SJCRH30 (cell line): Measurements from ENCODE around the gene E2F6. TPM values are rescaled to one million over a fixed set of nuclear protein-coding genes. Genes with fewer than 3 reads are reported as not detected.

Source experiments
- DNase-seq, 2 experiments: peaks; one replicate each; pipeline ENCODE4 v3.0.0-alpha.2; 2015 to 2020
- H3K27ac ChIP-seq: fragments of 250-450 bp; sonication (Bioruptor Pico); 2 replicates; pipeline ENCODE4 v1.5.1; 2020; ENCODE audit warnings: mild to moderate bottlenecking, moderate library complexity
- H3K27me3 ChIP-seq: fragments of 250-450 bp; sonication (Bioruptor Pico); 2 replicates; pipeline ENCODE4 v1.5.1; 2020; ENCODE audit warnings: mild to moderate bottlenecking, moderate library complexity
- H3K36me3 ChIP-seq: fragments of 250-450 bp; sonication (Bioruptor Pico); 2 replicates; pipeline ENCODE4 v1.5.1; 2020; ENCODE audit warnings: mild to moderate bottlenecking, moderate library complexity
- H3K4me1 ChIP-seq: fragments of 250-450 bp; sonication (Bioruptor Pico); 2 replicates; pipeline ENCODE4 v1.5.1; 2020; ENCODE audit warnings: mild to moderate bottlenecking, moderate library complexity
- H3K4me3 ChIP-seq: fragments of 250-450 bp; sonication (Bioruptor Pico); 2 replicates; pipeline ENCODE4 v1.5.1; 2020; ENCODE audit warnings: mild to moderate bottlenecking, moderate library complexity
- H3K9me3 ChIP-seq: fragments of 250-450 bp; sonication (Bioruptor Pico); replicated peaks from 2 replicates; pipeline ENCODE4 v1.5.1; 2020; ENCODE audit warnings: mild to moderate bottlenecking, moderate library complexity
- total RNA-seq: library from RNA; depleted of rRNA; stranded (reverse); fragments of >200 nt; shearing (Covaris generic); gene quantifications from 2 replicates; pipeline ENCODE4 v1.2.3, GENCODE V29; 2014

E2F6 gene
- total RNA-seq, 1 experiment from 2014 or later: 40.9 TPM

GRCh38 chr2:11500702-11501303, 34.8 kb upstream of the E2F6 start:
- Histone ChIP-seq H3K4me1 (peaks cover 25% of the 10 kb centered on the region), H3K4me3 (no peak overlapping the region), H3K9me3 (no peaks in the 10 kb centered on the region), H3K27me3 (no peaks in the 10 kb centered on the region; the same call in 1 of the 2 replicates), H3K36me3 (no peaks in the 10 kb centered on the region), H3K27ac (no peak overlapping the region)
- no peak for DNase-seq

- Histone ChIP-seq H3K27me3 (no peaks in the 10 kb centered on the region; the same call in 1 of the 2 replicates), H3K9me3 (no peaks in the 10 kb centered on the region), H3K27ac (no peak overlapping the region), H3K4me1 (peaks cover 18% of the 10 kb centered on the region), H3K36me3 (no peaks in the 10 kb centered on the region), H3K4me3 (no peak overlapping the region)
- DNase-seq: no peak
Observed at GRCh38 chr2:11499081-11499743, 33.3 kb upstream of the E2F6 start.

DNA sequence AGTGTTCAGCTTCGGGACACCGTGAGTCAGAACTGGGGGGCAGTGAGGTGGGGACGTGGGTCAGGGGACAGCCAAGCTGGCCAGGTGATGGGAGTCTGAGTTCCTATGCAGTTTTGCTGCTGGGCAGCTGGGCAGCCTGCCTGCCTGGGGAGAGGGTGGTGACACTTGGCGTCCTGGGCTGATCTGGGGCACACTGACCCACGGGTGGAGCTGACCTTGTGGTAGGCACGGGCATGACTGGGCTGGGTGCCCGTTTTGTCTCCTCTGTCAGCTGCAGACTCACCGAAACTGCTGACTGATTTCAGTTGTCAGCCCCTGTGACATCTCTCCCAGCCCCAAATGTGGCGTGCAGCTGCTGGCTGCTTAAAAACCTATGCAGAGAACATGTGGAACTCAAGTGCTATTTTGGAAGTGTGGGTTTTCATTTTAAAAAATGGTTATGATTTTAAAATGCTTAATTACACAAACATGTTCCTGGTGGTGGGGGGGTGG, 32.6 kb upstream of the E2F6 start:
- Histone ChIP-seq H3K27me3 (no peaks in the 10 kb centered on the region; the same call in 1 of the 2 replicates), H3K9me3 (no peaks in the 10 kb centered on the region), H3K36me3 (no peaks in the 10 kb centered on the region), H3K27ac (no peak overlapping the region), H3K4me1 (peaks cover 18% of the 10 kb centered on the region), H3K4me3 (no peak overlapping the region)
- DNase-seq: peak; percentile 49 to 61

GRCh38 chr2:11495844-11496681, 30.1 kb upstream of the E2F6 start:
- Histone ChIP-seq H3K27ac (no peak overlapping the region), H3K36me3 (no peaks in the 10 kb centered on the region), H3K4me3 (peak overlapping the region; percentile 21), H3K27me3 (no peaks in the 10 kb centered on the region; the same call in 1 of the 2 replicates), H3K4me1 (peaks cover 33% of the 10 kb centered on the region), H3K9me3 (no peaks in the 10 kb centered on the region)
- DNase-seq: no peak

- DNase-seq: no peak
- peaks cover 3% of the 10 kb centered on the region; the same call in 1 of the 2 replicates for H3K9me3 ChIP-seq
- no peak overlapping the region for H3K27ac ChIP-seq
- H3K27me3 ChIP-seq: no peaks in the 10 kb centered on the region; the same call in 1 of the 2 replicates
- no peaks in the 10 kb centered on the region for H3K36me3 ChIP-seq
- peaks cover 28% of the 10 kb centered on the region for H3K4me1 ChIP-seq
- no peak overlapping the region for H3K4me3 ChIP-seq
Observed at GRCh38 chr2:11494310-11494709, 28.3 kb upstream of the E2F6 start.

- Histone ChIP-seq H3K9me3 (peaks cover 3% of the 10 kb centered on the region; the same call in 1 of the 2 replicates), H3K27ac (no peak overlapping the region), H3K27me3 (no peaks in the 10 kb centered on the region; the same call in 1 of the 2 replicates), H3K36me3 (no peaks in the 10 kb centered on the region), H3K4me1 (peaks cover 21% of the 10 kb centered on the region), H3K4me3 (no peak overlapping the region)
- DNase-seq: no peak
Observed at GRCh38 chr2:11493282-11493681, 27.3 kb upstream of the E2F6 start.

- Histone ChIP-seq H3K36me3 (no peaks in the 10 kb centered on the region), H3K27ac (no peak overlapping the region), H3K4me1 (peaks cover 17% of the 10 kb centered on the region), H3K9me3 (peaks cover 3% of the 10 kb centered on the region; the same call in 1 of the 2 replicates), H3K4me3 (no peak overlapping the region), H3K27me3 (no peaks in the 10 kb centered on the region; the same call in 1 of the 2 replicates)
- DNase-seq: no peak
Observed at GRCh38 chr2:11492720-11493119, 26.8 kb upstream of the E2F6 start.

GRCh38 chr2:11492244-11492643, 26.3 kb upstream of the E2F6 start:
- Histone ChIP-seq H3K4me3 (no peak overlapping the region), H3K27me3 (no peaks in the 10 kb centered on the region; the same call in 1 of the 2 replicates), H3K4me1 (peaks cover 17% of the 10 kb centered on the region), H3K27ac (no peak overlapping the region), H3K9me3 (peaks cover 3% of the 10 kb centered on the region; the same call in 1 of the 2 replicates), H3K36me3 (no peaks in the 10 kb centered on the region)
- DNase-seq: no peak

DNA sequence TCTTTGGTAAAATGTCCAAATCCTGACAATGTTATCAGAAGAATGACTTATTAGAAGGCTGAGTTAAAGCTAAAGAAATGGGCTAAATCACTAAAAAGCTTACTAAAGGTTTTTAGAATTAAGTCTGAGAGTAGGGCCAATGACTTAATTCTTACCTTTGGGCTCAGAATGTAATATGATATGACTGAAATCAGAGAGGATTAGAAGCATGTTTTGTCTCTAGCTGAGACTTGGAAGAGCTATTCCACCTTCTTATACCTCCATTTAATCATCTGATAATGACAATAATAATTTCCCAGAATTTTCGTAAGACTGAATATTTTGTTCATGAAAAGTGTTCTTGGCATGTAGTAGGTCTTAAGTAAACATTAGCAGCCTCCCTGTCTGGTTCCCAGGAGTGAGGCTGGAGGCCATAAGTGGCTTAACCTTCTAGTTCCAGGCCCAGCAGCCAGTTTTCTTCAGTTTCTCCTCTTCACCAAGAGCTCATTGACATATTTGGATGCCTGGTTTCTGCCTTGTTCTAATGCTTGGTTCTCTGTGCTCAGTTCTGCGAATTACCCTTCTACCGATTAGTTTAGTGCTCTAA, 25.5 kb upstream of the E2F6 start:
- H3K27me3 ChIP-seq: no peaks in the 10 kb centered on the region

GRCh38 chr2:11490194-11490593, 24.2 kb upstream of the E2F6 start:
- H3K4me1 ChIP-seq: peaks cover 17% of the 10 kb centered on the region
- H3K27ac ChIP-seq: no peak overlapping the region
- H3K36me3 ChIP-seq: no peaks in the 10 kb centered on the region
- H3K4me3 ChIP-seq: no peak overlapping the region
- no peaks in the 10 kb centered on the region for H3K27me3 ChIP-seq
- no peak for DNase-seq
- peaks cover 3% of the 10 kb centered on the region; the same call in 1 of the 2 replicates for H3K9me3 ChIP-seq

More for the DNA sequence above, 25.5 kb upstream of the E2F6 start:
- Histone ChIP-seq H3K27ac (no peak overlapping the region), H3K4me3 (no peak overlapping the region), H3K4me1 (peaks cover 17% of the 10 kb centered on the region), H3K9me3 (peaks cover 3% of the 10 kb centered on the region; the same call in 1 of the 2 replicates), H3K36me3 (no peaks in the 10 kb centered on the region)
- DNase-seq: no peak

DNA sequence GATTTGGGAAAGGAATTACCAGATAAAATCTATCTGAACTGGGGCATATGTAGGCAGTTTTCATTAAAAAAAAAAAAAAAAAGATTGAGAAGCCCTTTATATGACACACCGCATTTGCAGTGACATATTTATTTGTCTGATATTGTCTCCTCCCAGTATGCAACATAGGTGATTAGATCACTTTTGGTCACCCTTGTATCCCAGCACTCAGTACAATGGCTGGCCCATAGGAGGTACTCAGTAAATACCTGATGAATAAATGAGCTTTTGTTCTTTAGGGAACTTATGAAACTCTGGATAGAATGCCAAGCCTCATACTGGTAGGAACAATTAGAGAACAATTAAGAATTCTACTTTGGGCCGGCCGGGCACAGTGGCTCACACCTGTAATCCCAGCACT, 22.8 kb upstream of the E2F6 start:
- Histone ChIP-seq H3K9me3 (peaks cover 3% of the 10 kb centered on the region; the same call in 1 of the 2 replicates), H3K27ac (no peak overlapping the region)
- DNase-seq: no peak

DNA sequence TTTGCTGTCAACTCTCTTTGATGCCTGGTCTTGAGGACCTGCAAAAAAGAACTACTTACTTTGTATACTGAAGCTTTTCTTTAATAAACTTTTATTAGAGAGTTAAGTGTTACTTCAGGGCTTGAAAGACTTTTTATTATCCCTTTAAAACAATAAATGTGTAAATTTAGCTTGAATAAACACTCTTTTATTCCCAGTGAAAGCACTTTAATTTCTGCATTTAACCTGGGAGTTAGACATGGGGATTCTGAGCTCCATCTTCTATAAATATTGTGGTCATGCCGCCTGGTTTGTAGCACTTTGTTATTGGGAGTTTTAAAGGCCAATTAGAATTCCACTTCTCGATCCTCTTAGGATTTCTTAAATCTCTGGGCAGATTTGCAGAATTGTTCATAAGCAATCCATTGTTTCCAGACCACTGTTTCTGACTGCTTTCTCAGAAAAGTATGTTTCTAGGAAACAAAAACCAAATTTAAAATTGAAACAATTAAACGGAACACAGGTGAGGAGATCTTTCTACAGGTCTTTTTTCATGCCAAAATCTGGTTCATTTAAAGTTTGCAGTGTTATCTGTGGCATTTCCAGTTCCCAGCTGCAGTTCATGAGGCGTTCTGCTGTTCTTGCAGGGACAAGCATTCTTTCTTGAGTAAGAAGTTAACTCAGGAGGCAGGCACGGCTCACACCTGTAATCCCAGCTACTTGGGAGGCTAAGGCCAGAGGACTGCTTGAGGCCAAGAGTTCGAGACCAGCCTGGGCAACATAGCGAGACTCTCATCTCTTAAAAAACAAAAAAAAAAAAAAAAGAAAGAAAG, 18.1 kb upstream of the E2F6 start:
- Histone ChIP-seq H3K4me3 (no peak overlapping the region), H3K36me3 (no peaks in the 10 kb centered on the region), H3K9me3 (no peaks in the 10 kb centered on the region), H3K27ac (peak overlapping the region; percentile 45; the same call in 1 of the 2 replicates), H3K4me1 (peaks cover 35% of the 10 kb centered on the region), H3K27me3 (no peaks in the 10 kb centered on the region)
- DNase-seq: peak; percentile 25 to 70

More for the DNA sequence above, 22.8 kb upstream of the E2F6 start:
- Histone ChIP-seq H3K4me1 (peaks cover 19% of the 10 kb centered on the region), H3K27me3 (no peaks in the 10 kb centered on the region), H3K4me3 (no peak overlapping the region), H3K36me3 (no peaks in the 10 kb centered on the region)

DNA sequence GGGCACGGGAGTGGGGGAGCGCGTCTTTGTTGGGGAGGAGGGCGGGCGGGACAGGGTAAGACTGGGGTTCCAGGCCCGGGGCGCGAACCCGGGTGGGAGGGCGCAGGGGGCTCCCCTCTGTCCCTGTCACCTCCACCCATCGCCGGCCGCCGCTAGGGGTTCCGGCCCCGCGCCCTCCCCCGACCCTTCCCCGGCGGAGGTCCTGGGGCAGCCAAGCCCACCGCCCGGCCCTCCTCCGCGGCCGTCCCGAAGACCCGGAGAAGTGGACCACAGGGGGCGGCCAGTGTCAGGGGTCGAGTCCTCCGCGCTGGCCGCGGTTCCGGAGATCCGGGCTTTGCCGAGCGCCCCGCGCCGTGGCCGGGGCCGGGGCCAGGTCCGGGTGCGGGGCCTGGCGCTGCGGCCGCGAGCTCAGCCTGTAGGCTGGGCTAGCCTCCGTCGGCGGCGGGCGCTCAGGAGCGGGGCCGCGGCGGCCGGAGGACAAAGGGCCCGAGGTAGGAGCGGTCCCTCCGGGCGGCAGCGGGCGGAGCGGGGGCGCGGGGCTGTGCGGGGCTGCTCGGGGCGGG, 16.6 kb upstream of the E2F6 start:
- DNase-seq: no peak
- H3K4me1 ChIP-seq: peaks cover 39% of the 10 kb centered on the region
- H3K36me3 ChIP-seq: no peaks in the 10 kb centered on the region
- H3K9me3 ChIP-seq: no peaks in the 10 kb centered on the region
- H3K4me3 ChIP-seq: no peak overlapping the region
- no peak overlapping the region for H3K27ac ChIP-seq
- H3K27me3 ChIP-seq: no peaks in the 10 kb centered on the region
